Measurements from ENCODE around the gene ADM. TPM values are rescaled to one million over a fixed set of nuclear protein-coding genes. Genes with fewer than 3 reads are reported as not detected.

The ADM gene, protein sequence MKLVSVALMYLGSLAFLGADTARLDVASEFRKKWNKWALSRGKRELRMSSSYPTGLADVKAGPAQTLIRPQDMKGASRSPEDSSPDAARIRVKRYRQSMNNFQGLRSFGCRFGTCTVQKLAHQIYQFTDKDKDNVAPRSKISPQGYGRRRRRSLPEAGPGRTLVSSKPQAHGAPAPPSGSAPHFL
- 10 to 100 TPM; 52.7 to 85.4 TPM for total RNA-seq

DNA sequence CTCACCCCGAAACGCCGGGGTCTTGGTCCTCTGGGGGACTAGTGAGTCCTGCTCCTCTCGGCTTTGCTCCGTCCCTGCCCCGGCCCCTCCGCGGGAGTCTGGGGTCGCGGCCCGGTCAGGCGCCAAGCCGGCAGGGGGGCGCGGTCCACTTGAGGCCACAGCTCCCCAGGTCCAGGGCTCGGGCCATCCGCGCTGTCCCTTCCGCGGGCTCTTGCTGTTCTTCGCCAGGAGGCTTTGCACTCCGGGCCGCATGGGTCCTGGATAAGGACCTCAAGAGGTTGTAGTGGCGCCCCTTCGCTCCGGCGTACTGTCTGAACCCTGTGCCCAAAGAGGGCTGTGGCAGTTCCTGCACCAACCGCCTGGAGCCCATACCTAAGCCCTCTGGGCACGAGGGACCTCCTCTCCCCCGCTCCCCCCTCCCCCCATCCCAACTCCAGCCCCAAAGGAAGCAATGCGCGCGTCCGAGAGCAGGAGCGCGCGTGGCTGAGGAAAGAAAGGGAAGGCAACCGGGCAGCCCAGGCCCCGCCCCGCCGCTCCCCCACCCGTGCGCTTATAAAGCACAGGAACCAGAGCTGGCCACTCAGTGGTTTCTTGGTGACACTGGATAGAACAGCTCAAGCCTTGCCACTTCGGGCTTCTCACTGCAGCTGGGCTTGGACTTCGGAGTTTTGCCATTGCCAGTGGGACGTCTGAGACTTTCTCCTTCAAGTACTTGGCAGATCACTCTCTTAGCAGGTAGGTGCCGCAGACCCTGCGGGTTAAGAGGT lies at the start of gene ADM:
TSS of gene ADM (plus strand) at position 579 of the 767 bp plus-strand sequence. CDS start 628 bp downstream, outside the sequence.
- ATAC-seq (peak; percentile 43), DNase-seq (peak; percentile 74 to 88 (median 86))
- Histone ChIP-seq H3K27me3 (peaks cover 0 to 6% of the 10 kb centered on the region in 2 donors), H3K9me3 (no peaks in the 10 kb centered on the region), H3K4me3 (peak within 1 kb of the TSS; percentile 21 to 37), H3K36me3 (replicated peaks in 1 of 2; ENCODE audit: insufficient read depth in 1 of 2, low read depth in 2 of 2) (no peaks in the 10 kb centered on the region), H3K27ac (peak within 1 kb of the TSS; percentile 27 to 92 (median 84)), H3K4me1 (peaks cover 72% of the 10 kb centered on the region)
- intact Hi-C loops (cut with DNase I): loop anchor here (5.0 kb wide), 1 partner anchor 97 kb away; no protein-coding TSS in a partner anchor
- TF ChIP-seq, protein P1, sequence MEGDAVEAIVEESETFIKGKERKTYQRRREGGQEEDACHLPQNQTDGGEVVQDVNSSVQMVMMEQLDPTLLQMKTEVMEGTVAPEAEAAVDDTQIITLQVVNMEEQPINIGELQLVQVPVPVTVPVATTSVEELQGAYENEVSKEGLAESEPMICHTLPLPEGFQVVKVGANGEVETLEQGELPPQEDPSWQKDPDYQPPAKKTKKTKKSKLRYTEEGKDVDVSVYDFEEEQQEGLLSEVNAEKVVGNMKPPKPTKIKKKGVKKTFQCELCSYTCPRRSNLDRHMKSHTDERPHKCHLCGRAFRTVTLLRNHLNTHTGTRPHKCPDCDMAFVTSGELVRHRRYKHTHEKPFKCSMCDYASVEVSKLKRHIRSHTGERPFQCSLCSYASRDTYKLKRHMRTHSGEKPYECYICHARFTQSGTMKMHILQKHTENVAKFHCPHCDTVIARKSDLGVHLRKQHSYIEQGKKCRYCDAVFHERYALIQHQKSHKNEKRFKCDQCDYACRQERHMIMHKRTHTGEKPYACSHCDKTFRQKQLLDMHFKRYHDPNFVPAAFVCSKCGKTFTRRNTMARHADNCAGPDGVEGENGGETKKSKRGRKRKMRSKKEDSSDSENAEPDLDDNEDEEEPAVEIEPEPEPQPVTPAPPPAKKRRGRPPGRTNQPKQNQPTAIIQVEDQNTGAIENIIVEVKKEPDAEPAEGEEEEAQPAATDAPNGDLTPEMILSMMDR (IDR thresholded peaks at IDR 0.05): peak; percentile 12 to 62 (median 53)
- TF ChIP-seq POLR2A (IDR thresholded peaks at IDR 0.05): peak; percentile 78 to 96 (median 95)
- WGBS, 2 donors: 1 to 3% methylated on average over 30 to 48 of the region's 48 CpGs

DNA sequence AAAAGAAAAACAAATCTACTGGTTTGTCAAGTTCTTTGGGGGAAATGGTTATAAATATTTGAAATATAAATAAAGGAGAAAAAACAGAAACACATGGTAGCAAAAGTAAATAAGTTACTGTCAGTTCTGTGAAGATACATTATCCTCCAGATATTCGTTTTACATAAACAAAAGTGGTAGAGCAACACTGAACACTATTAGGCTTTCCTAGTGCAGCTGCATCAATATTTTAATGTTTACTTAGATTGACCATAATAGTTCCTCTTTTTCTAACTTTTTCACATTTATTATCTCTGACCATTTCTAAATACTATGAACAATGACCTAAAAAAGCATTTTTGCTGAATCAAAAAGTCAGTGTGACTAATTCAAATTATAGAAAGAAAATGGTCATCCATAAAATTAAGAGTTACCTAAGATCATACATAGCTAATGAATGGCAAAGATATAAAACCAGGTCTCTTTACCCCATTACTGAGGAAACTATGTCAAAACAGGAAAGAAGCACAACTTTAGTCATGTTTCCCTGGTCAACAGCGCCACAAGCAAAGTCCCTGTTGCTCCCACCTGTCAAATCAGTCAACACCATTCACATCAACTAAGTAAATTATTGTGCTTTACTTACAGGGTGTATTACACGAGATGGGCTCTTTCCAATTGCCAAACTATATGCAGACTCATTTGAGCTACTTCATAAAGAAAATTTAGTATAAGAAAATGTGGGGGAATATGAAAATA lies 49.3 kb upstream of the ADM start:
- 50 to 72% methylated on average over 3 of the region's 3 CpGs for WGBS, 2 donors
- DNase-seq (no peak), ATAC-seq (no peak)
- no peak overlapping the region for H3K4me3 ChIP-seq
- H3K9me3 ChIP-seq: no peaks in the 10 kb centered on the region
- intact Hi-C loops (cut with DNase I): no loop called here
- no peaks in the 10 kb centered on the region for H3K36me3 ChIP-seq (replicated peaks in 1 of 2; ENCODE audit: insufficient read depth in 1 of 2, low read depth in 2 of 2)
- H3K27me3 ChIP-seq: no peaks in the 10 kb centered on the region
- H3K4me1 ChIP-seq: peaks cover 4% of the 10 kb centered on the region
- H3K27ac ChIP-seq: no peak overlapping the region
- TF ChIP-seq POLR2A (IDR thresholded peaks at IDR 0.05): no peak
- TF ChIP-seq, protein P1 (IDR thresholded peaks at IDR 0.05): no peak

DNA sequence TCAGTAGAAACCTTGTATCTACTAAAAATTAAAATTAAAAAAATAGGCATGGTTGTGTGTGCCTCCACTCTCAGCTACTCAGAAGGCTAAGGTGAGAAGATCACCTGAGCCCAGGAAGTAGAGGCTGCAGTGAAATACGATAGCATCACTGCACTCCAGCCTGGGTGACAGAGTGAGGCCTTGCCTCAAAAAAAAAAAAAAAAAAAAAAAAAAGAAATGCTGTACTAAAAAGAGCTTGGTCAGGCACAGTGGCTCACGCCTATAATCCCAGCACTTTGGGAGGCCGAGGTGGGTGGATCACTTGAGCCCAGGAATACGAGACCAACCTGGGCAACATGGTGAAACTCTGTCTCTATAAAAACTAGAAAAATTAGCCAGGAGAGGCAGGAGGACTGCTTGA lies 47.4 kb upstream of the ADM start:
- H3K27ac ChIP-seq: no peak overlapping the region
- no peak for DNase-seq
- H3K4me1 ChIP-seq: peaks cover 4% of the 10 kb centered on the region
- TF ChIP-seq, protein P1 (IDR thresholded peaks at IDR 0.05): no peak
- TF ChIP-seq POLR2A (IDR thresholded peaks at IDR 0.05): no peak
- H3K36me3 ChIP-seq (replicated peaks in 1 of 2; ENCODE audit: insufficient read depth in 1 of 2, low read depth in 2 of 2): no peaks in the 10 kb centered on the region
- WGBS, 2 donors: 93% methylated on average over 4 of the region's 4 CpGs
- no peak for ATAC-seq
- no peaks in the 10 kb centered on the region for H3K9me3 ChIP-seq
- H3K4me3 ChIP-seq: no peak overlapping the region
- no peaks in the 10 kb centered on the region for H3K27me3 ChIP-seq
- intact Hi-C loops (cut with DNase I): no loop called here

DNA sequence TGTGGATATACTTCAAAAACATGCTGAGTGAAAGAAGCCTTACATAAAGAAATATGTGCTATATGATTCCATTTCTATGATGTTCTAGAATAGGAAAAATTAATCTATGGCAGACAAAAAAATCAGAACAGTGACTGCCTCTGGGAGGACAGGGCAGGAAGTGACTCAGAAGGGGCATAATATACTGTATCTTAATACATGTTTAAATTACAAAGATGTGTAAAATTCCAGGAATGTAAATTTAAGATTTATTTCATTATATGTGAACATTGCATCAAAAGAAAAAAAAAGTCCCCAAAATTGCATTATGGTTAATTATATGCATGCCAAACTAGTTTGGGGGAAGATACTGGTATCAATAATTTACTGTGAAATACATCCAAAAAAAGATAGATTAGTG lies 43.1 kb upstream of the ADM start:
- Histone ChIP-seq H3K4me3 (no peak overlapping the region), H3K4me1 (no peaks in the 10 kb centered on the region), H3K36me3 (replicated peaks in 1 of 2; ENCODE audit: insufficient read depth in 1 of 2, low read depth in 2 of 2) (no peaks in the 10 kb centered on the region), H3K27me3 (no peaks in the 10 kb centered on the region), H3K9me3 (no peaks in the 10 kb centered on the region), H3K27ac (no peak overlapping the region)
- intact Hi-C loops (cut with DNase I): no loop called here
- no peak for ATAC-seq
- no peak for TF ChIP-seq POLR2A (IDR thresholded peaks at IDR 0.05)
- TF ChIP-seq, protein P1 (IDR thresholded peaks at IDR 0.05): no peak
- DNase-seq: no peak

All from body of pancreas (tissue), 4 donors.